Trophoblast cell (in vitro differentiated cells and primary cell): ENCODE data around the gene CYP2U1.

Source experiments
- DNase-seq, 2 donors: peaks; one replicate each; pipeline ENCODE4 v3.0.0-alpha.2; 2016
- H2AFZ ChIP-seq: 2 replicates; pipeline ENCODE4 v1.6.1; 2013; ENCODE audit warnings: low read length, moderate library complexity, mild to moderate bottlenecking; ENCODE audit not compliant: insufficient read depth, poor library complexity
- H2AK5ac ChIP-seq: 2 replicates; pipeline ENCODE4 v1.6.1; 2013; ENCODE audit warnings: mild to moderate bottlenecking, low read length
- H2BK120ac ChIP-seq: 2 replicates; pipeline ENCODE4 v1.6.1; 2013; ENCODE audit warnings: low read length, mild to moderate bottlenecking, moderate library complexity; ENCODE audit not compliant: insufficient read depth, poor library complexity
- H2BK12ac ChIP-seq: 2 replicates; pipeline ENCODE4 v1.6.1; 2013; ENCODE audit warnings: mild to moderate bottlenecking, low read length, moderate library complexity
- H2BK5ac ChIP-seq: 2 replicates; pipeline ENCODE4 v1.6.1; 2013; ENCODE audit warnings: low read length, low read depth, moderate library complexity, mild to moderate bottlenecking; ENCODE audit not compliant: poor library complexity
- H3K14ac ChIP-seq: 2 replicates; pipeline ENCODE4 v1.6.1; 2013; ENCODE audit warnings: mild to moderate bottlenecking, low read length
- H3K18ac ChIP-seq: 2 replicates; pipeline ENCODE4 v1.6.1; 2013; ENCODE audit warnings: mild to moderate bottlenecking, low read length
- H3K23ac ChIP-seq: 2 replicates; pipeline ENCODE4 v1.6.1; 2013; ENCODE audit warnings: low read length
- H3K27ac ChIP-seq: 2 replicates; pipeline ENCODE4 v1.5.1; 2013; ENCODE audit warnings: low read depth, mild to moderate bottlenecking, inconsistent platforms, low read length, moderate library complexity
- H3K27me3 ChIP-seq: 2 replicates; pipeline ENCODE4 v1.6.1; 2013; ENCODE audit warnings: inconsistent platforms, mild to moderate bottlenecking, low read length, moderate library complexity; ENCODE audit not compliant: insufficient read depth
- H3K36me3 ChIP-seq, 2 experiments: 1 replicate in 1 of 2; 2 replicates in 1 of 2; pipeline ENCODE4 v1.6.1; 2013; ENCODE audit warnings: low read length in 2 of 2, mild to moderate bottlenecking in 2 of 2, moderate library complexity in 1 of 2; ENCODE audit not compliant: insufficient read depth in 2 of 2, control insufficient read depth in 1 of 2
- H3K4ac ChIP-seq: 2 replicates; pipeline ENCODE4 v1.6.1; 2013; ENCODE audit warnings: low read depth, mild to moderate bottlenecking, low read length, moderate library complexity
- H3K4me1 ChIP-seq, 2 experiments: 1 replicate in 1 of 2; 2 replicates in 1 of 2; pipeline ENCODE4 v1.6.1; 2013; ENCODE audit warnings: low read length in 2 of 2, mild to moderate bottlenecking in 2 of 2, moderate library complexity in 1 of 2; ENCODE audit not compliant: insufficient read depth in 2 of 2, control insufficient read depth in 1 of 2
- H3K4me2 ChIP-seq: 2 replicates; pipeline ENCODE4 v1.6.1; 2013; ENCODE audit warnings: inconsistent platforms, mild to moderate bottlenecking, low read length, moderate library complexity
- H3K4me3 ChIP-seq: 2 replicates; pipeline ENCODE4 v1.5.1; 2013; ENCODE audit warnings: mild to moderate bottlenecking, low read depth, low read length, inconsistent platforms
- H3K79me1 ChIP-seq: one replicate; pipeline ENCODE4 v1.6.1; 2013; ENCODE audit warnings: low read length
- H3K79me2 ChIP-seq: 2 replicates; pipeline ENCODE4 v1.6.1; 2013; ENCODE audit warnings: low read length, mild to moderate bottlenecking; ENCODE audit not compliant: control insufficient read depth, insufficient read depth, poor library complexity
- H3K9ac ChIP-seq: 2 replicates; pipeline ENCODE4 v1.6.1; 2013; ENCODE audit warnings: mild to moderate bottlenecking, low read length
- H3K9me3 ChIP-seq: 2 replicates; pipeline ENCODE4 v1.6.1; 2013; ENCODE audit warnings: low read depth, mild to moderate bottlenecking, control low read depth, inconsistent platforms, low read length; ENCODE audit not compliant: insufficient read depth
- H4K12ac ChIP-seq: 2 replicates; pipeline ENCODE4 v1.6.1; 2013; ENCODE audit warnings: low read depth, mild to moderate bottlenecking, low read length, moderate library complexity
- H4K8ac ChIP-seq: 2 replicates; pipeline ENCODE4 v1.6.1; 2013; ENCODE audit warnings: low read depth, mild to moderate bottlenecking, low read length, moderate library complexity
- H4K91ac ChIP-seq: one replicate; pipeline ENCODE4 v1.6.1; 2013; ENCODE audit warnings: low read depth, mild to moderate bottlenecking, low read length, moderate library complexity
- WGBS: extraction: QIAGEN DNeasy Blood & Tissue Kit; methylation state at CpG from one replicate; pipeline ENCODE4 v1.1.7; 2013; ENCODE audit warnings: missing lambda C conversion rate; ENCODE audit not compliant: insufficient read length, insufficient coverage; ENCODE audit errors: extremely low coverage; 5-methylcytosine and 5-hydroxymethylcytosine counted together

The CYP2U1 gene

DNA sequence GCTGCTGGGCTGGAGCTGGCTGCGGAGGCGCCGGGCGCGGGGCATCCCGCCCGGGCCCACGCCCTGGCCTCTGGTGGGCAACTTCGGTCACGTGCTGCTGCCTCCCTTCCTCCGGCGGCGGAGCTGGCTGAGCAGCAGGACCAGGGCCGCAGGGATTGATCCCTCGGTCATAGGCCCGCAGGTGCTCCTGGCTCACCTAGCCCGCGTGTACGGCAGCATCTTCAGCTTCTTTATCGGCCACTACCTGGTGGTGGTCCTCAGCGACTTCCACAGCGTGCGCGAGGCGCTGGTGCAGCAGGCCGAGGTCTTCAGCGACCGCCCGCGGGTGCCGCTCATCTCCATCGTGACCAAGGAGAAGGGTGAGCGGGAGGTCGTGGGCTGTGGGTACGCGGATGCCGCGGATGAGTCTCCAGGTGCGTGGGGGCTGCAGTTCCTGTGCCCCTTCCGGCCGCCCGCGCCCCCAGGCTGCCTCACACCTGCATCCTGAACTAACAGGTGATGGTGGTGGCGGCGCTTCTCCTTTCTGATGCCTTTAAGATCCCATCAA is 499 bp downstream of the CYP2U1 start:
- no peak overlapping the region for H2AK5ac ChIP-seq
- no peak overlapping the region for H3K9ac ChIP-seq
- no peak for DNase-seq
- peak overlapping the region; percentile 96 for H3K4me2 ChIP-seq
- peaks cover 8 to 12% of the 10 kb centered on the region in 2 experiments for H3K4me1 ChIP-seq
- peak overlapping the region; percentile 79 for H3K4me3 ChIP-seq
- H3K79me2 ChIP-seq = no peaks in the 10 kb centered on the region
- H2BK5ac ChIP-seq = no peak overlapping the region
- no CpG with 5 or more reads among the region's 45 CpGs for WGBS
- peak overlapping the region; percentile 29 for H3K14ac ChIP-seq
- peak overlapping the region; percentile 32 for H4K8ac ChIP-seq
- H3K23ac ChIP-seq = no peak overlapping the region
- H4K12ac ChIP-seq = no peak overlapping the region
- no peak overlapping the region for H3K4ac ChIP-seq
- H3K27me3 ChIP-seq = peaks cover 4% of the 10 kb centered on the region
- no peak overlapping the region for H3K27ac ChIP-seq
- no peaks in the 10 kb centered on the region for H3K9me3 ChIP-seq
- no peaks in the 10 kb centered on the region for H3K79me1 ChIP-seq
- H4K91ac ChIP-seq = no peak overlapping the region
- H2BK120ac ChIP-seq = no peak overlapping the region
- no peak overlapping the region for H3K18ac ChIP-seq
- peak overlapping the region; percentile 73 for H2AFZ ChIP-seq
- no peak overlapping the region for H2BK12ac ChIP-seq
- H3K36me3 ChIP-seq = no peaks in the 10 kb centered on the region

- no peak overlapping the region for H4K91ac ChIP-seq
- peaks cover 4% of the 10 kb centered on the region for H3K27me3 ChIP-seq
- H3K4me2 ChIP-seq = no peak overlapping the region
- H3K79me1 ChIP-seq = no peaks in the 10 kb centered on the region
- no peak overlapping the region for H3K27ac ChIP-seq
- no peak overlapping the region for H3K4me3 ChIP-seq
- no peaks in the 10 kb centered on the region for H3K9me3 ChIP-seq
- no peak overlapping the region for H2BK5ac ChIP-seq
- peaks cover 8 to 12% of the 10 kb centered on the region in 2 experiments for H3K4me1 ChIP-seq
- H3K18ac ChIP-seq = no peak overlapping the region
- H3K79me2 ChIP-seq = no peaks in the 10 kb centered on the region
- no peak overlapping the region for H3K9ac ChIP-seq
- no peak overlapping the region for H2BK12ac ChIP-seq
- H2AFZ ChIP-seq = no peak overlapping the region
- no peak overlapping the region for H3K4ac ChIP-seq
- DNase-seq = no peak
- no peaks in the 10 kb centered on the region for H3K36me3 ChIP-seq
- H4K12ac ChIP-seq = no peak overlapping the region
- no peak overlapping the region for H3K23ac ChIP-seq
- H4K8ac ChIP-seq = no peak overlapping the region
- H2BK120ac ChIP-seq = no peak overlapping the region
- H3K14ac ChIP-seq = no peak overlapping the region
- H2AK5ac ChIP-seq = no peak overlapping the region
These were observed 3.9 kb downstream of the CYP2U1 start for GRCh38 chr4:107935246-107935645.

DNA sequence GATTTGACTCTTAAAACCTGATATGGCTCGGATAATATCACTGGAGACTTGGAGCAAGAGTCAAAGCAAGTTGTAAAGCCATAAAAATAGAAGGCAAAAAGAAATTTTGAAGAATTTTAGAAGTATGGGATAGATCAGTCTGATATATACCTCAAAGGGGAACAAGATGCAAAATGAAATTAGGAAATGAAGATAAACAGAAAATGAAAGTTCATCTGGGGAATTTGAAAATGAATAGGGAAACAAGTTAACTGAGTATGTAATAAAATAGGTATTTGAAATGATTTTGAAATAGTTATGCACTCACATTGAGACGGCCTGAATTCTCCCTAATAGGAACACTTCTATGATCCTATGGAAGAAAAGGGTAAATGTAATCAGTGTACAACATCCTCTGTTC is 5.7 kb downstream of the CYP2U1 start:
- peak in 1 of 2 donors; percentile 35 for DNase-seq
- H4K91ac ChIP-seq = no peak overlapping the region
- no peak overlapping the region for H2BK5ac ChIP-seq
- no peak overlapping the region for H3K18ac ChIP-seq
- H3K79me2 ChIP-seq = no peaks in the 10 kb centered on the region
- WGBS = no CpG with 5 or more reads among the region's 2 CpGs
- no peak overlapping the region for H2AFZ ChIP-seq
- no peak overlapping the region for H2BK120ac ChIP-seq
- no peak overlapping the region for H3K4me2 ChIP-seq
- H4K12ac ChIP-seq = no peak overlapping the region
- H3K36me3 ChIP-seq = no peaks in the 10 kb centered on the region
- H2AK5ac ChIP-seq = no peak overlapping the region
- H3K9me3 ChIP-seq = no peaks in the 10 kb centered on the region
- no peak overlapping the region for H4K8ac ChIP-seq
- peaks cover 3% of the 10 kb centered on the region for H3K27me3 ChIP-seq
- no peaks in the 10 kb centered on the region for H3K79me1 ChIP-seq
- no peak overlapping the region for H2BK12ac ChIP-seq
- H3K4me1 ChIP-seq = peaks cover under 1 to 2% of the 10 kb centered on the region in 2 experiments
- no peak overlapping the region for H3K23ac ChIP-seq
- H3K27ac ChIP-seq = no peak overlapping the region
- H3K9ac ChIP-seq = no peak overlapping the region
- H3K4me3 ChIP-seq = no peak overlapping the region
- no peak overlapping the region for H3K4ac ChIP-seq
- H3K14ac ChIP-seq = no peak overlapping the region

DNA sequence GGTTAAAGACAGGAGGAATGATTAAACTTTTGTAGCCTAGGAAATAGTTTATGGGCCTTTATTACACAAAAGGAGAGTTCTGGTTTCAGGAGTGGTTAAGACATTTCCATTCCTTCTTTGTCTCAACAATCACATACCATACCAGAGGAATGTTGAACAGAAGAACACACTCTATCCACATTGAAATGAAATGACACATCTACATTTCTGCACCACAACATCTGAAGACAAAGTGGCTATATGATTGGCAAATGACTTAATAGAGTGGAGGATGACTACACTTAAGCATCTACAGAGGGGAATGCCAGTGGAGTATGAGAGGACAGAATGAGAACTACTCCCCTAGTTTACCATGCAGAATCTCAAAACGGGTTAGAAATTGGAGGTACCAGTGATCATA is 8.0 kb downstream of the CYP2U1 start:
- Histone ChIP-seq H3K4me2 (no peak overlapping the region), H2BK120ac (no peak overlapping the region), H3K9me3 (no peaks in the 10 kb centered on the region), H4K8ac (no peak overlapping the region), H2BK12ac (no peak overlapping the region), H3K4me3 (no peak overlapping the region), H3K14ac (no peak overlapping the region), H3K4ac (no peak overlapping the region), H3K27ac (no peak overlapping the region), H4K91ac (no peak overlapping the region), H3K36me3 (no peaks in the 10 kb centered on the region), H2AK5ac (no peak overlapping the region), H3K18ac (no peak overlapping the region), H3K27me3 (no peaks in the 10 kb centered on the region), H3K79me2 (no peaks in the 10 kb centered on the region), H4K12ac (no peak overlapping the region), H3K23ac (no peak overlapping the region), H3K9ac (no peak overlapping the region), H2AFZ (no peak overlapping the region), H2BK5ac (no peak overlapping the region), H3K79me1 (no peaks in the 10 kb centered on the region), H3K4me1 (no peaks in the 10 kb centered on the region)
- WGBS = no CpG with 5 or more reads among the region's 1 CpG
- peak; percentile 30 to 87 for DNase-seq
